ENCODE measurements around the gene TLCD3B.
A peak's percentile ranks its signal among the peaks of the same experiment; 100 is the strongest.

The TLCD3B gene

GRCh38 chr16:29993191-29993902 lies 37.7 kb downstream of the TLCD3B start:
- CTCF ChIA-PET = interaction anchor here (0.7 to 2.6 kb wide), 4 partner anchors 18 to 50 kb away, joined by 3 to 7 read pairs (median 4); no protein-coding TSS in a partner anchor
- POLR2A ChIA-PET = interaction anchor here (0.9 to 5.9 kb wide), 11 partner anchors 9 to 132 kb away, joined by 3 to 74 read pairs (median 4); partner anchors contain the start of genes KCTD13, SEZ6L2, TAOK2 and TMEM219
- TF ChIP-seq ELF4 (IDR thresholded peaks at IDR 0.05) (peak; percentile 5; the same call in 1 of the 2 replicates), L3MBTL2 (conservative IDR thresholded peaks at IDR 0.05) (no peak)
- no peak for DNase-seq (ENCODE audit: extremely low spot score)

GRCh38 chr16:29992344-29992967 lies 38.6 kb downstream of the TLCD3B start:
- TF ChIP-seq SUZ12 (IDR thresholded peaks at IDR 0.05) (no peak), BHLHE40 (IDR thresholded peaks at IDR 0.05; ENCODE audit: borderline replicate concordance) (no peak), FOXA1 (IDR thresholded peaks at IDR 0.05) (no peak), ELF4 (IDR thresholded peaks at IDR 0.05) (no peak), FOXM1 (IDR thresholded peaks at IDR 0.05; ENCODE audit: borderline replicate concordance) (no peak), ZNF384 (IDR thresholded peaks at IDR 0.05) (no peak), LEF1 (IDR thresholded peaks at IDR 0.05; ENCODE audit: borderline replicate concordance) (no peak), PKNOX1 (IDR thresholded peaks at IDR 0.05) (no peak), NFRKB (IDR thresholded peaks at IDR 0.05) (no peak), FOXK2 (IDR thresholded peaks at IDR 0.05) (no peak), SP1 (IDR thresholded peaks at IDR 0.05) (no peak), CTBP1 (IDR thresholded peaks at IDR 0.05; ENCODE audit: borderline replicate concordance) (no peak), HDGF (IDR thresholded peaks at IDR 0.05; ENCODE audit: borderline replicate concordance) (no peak), ARNT (IDR thresholded peaks at IDR 0.05) (no peak), L3MBTL2 (conservative IDR thresholded peaks at IDR 0.05) (no peak), TARDBP (IDR thresholded peaks at IDR 0.05) (no peak)
- POLR2A ChIA-PET = interaction anchor here (1.1 to 5.9 kb wide), 6 partner anchors 10 to 131 kb away, joined by 3 to 74 read pairs (median 26); partner anchors contain the start of genes KCTD13, TAOK2 and TMEM219
- no peak for DNase-seq (ENCODE audit: extremely low spot score)
- CTCF ChIA-PET = interaction anchor here (2.4 to 2.6 kb wide), 2 partner anchors 17 to 49 kb away, joined by 5 to 7 read pairs; no protein-coding TSS in a partner anchor

- TF ChIP-seq CTBP1 (IDR thresholded peaks at IDR 0.05; ENCODE audit: borderline replicate concordance) = no peak
- no peak for TF ChIP-seq SP1 (IDR thresholded peaks at IDR 0.05)
- no peak for TF ChIP-seq ZNF384 (IDR thresholded peaks at IDR 0.05)
- TF ChIP-seq LEF1 (IDR thresholded peaks at IDR 0.05; ENCODE audit: borderline replicate concordance) = no peak
- TF ChIP-seq FOXK2 (IDR thresholded peaks at IDR 0.05) = no peak
- no peak for TF ChIP-seq ELF4 (IDR thresholded peaks at IDR 0.05)
- TF ChIP-seq HDGF (IDR thresholded peaks at IDR 0.05; ENCODE audit: borderline replicate concordance) = no peak
- TF ChIP-seq TARDBP (IDR thresholded peaks at IDR 0.05) = no peak
- TF ChIP-seq FOXM1 (IDR thresholded peaks at IDR 0.05; ENCODE audit: borderline replicate concordance) = no peak
- no peak for TF ChIP-seq PKNOX1 (IDR thresholded peaks at IDR 0.05)
- TF ChIP-seq L3MBTL2 (conservative IDR thresholded peaks at IDR 0.05) = no peak
- TF ChIP-seq FOXA1 (IDR thresholded peaks at IDR 0.05) = no peak
- TF ChIP-seq NFRKB (IDR thresholded peaks at IDR 0.05) = no peak
- TF ChIP-seq BHLHE40 (IDR thresholded peaks at IDR 0.05; ENCODE audit: borderline replicate concordance) = no peak
- no peak for TF ChIP-seq SUZ12 (IDR thresholded peaks at IDR 0.05)
- TF ChIP-seq ARNT (IDR thresholded peaks at IDR 0.05) = no peak
- CTCF ChIA-PET = interaction anchor here (2.4 kb wide), 1 partner anchor 16 kb away, joined by 5 read pairs; no protein-coding TSS in a partner anchor
- POLR2A ChIA-PET = interaction anchor here (0.6 to 5.9 kb wide), 3 partner anchors 9 to 92 kb away, joined by 3 to 74 read pairs (median 70); partner anchors contain the start of genes SEZ6L2 and TAOK2
- DNase-seq (ENCODE audit: extremely low spot score) = no peak
Measured at GRCh38 chr16:29991571-29991904, 39.5 kb downstream of the TLCD3B start.

- no peak for DNase-seq (ENCODE audit: extremely low spot score)
- ChIA-PET POLR2A (interaction anchor here (0.6 to 5.9 kb wide), 3 partner anchors 9 to 92 kb away, joined by 3 to 74 read pairs (median 70); partner anchors contain the start of genes SEZ6L2 and TAOK2), CTCF (interaction anchor here (2.4 kb wide), 1 partner anchor 16 kb away, joined by 5 read pairs; no protein-coding TSS in a partner anchor)
- no peak for TF ChIP-seq FOXK2 (IDR thresholded peaks at IDR 0.05)
- no peak for TF ChIP-seq SP1 (IDR thresholded peaks at IDR 0.05)
- no peak for TF ChIP-seq TARDBP (IDR thresholded peaks at IDR 0.05)
Measured at GRCh38 chr16:29990883-29991570, 40.0 kb downstream of the TLCD3B start.

- ChIA-PET CTCF (interaction anchor here (0.7 kb wide), 1 partner anchor 142 kb away, joined by 3 read pairs; no protein-coding TSS in a partner anchor), POLR2A (interaction anchor here (0.7 to 7.6 kb wide), 4 partner anchors 11 to 49 kb away, joined by 3 to 72 read pairs (median 38); partner anchors contain the start of gene TAOK2)
- TF ChIP-seq SUZ12 (IDR thresholded peaks at IDR 0.05) = no peak
- TF ChIP-seq L3MBTL2 (conservative IDR thresholded peaks at IDR 0.05) = no peak
- no peak for TF ChIP-seq ARNT (IDR thresholded peaks at IDR 0.05)
- no peak for TF ChIP-seq ZNF384 (IDR thresholded peaks at IDR 0.05)
- TF ChIP-seq CTBP1 (IDR thresholded peaks at IDR 0.05; ENCODE audit: borderline replicate concordance) = no peak
- no peak for TF ChIP-seq ELF4 (IDR thresholded peaks at IDR 0.05)
- no peak for TF ChIP-seq HDGF (IDR thresholded peaks at IDR 0.05; ENCODE audit: borderline replicate concordance)
- TF ChIP-seq NFRKB (IDR thresholded peaks at IDR 0.05) = no peak
- TF ChIP-seq TARDBP (IDR thresholded peaks at IDR 0.05) = no peak
- no peak for TF ChIP-seq SP1 (IDR thresholded peaks at IDR 0.05)
- TF ChIP-seq FOXM1 (IDR thresholded peaks at IDR 0.05; ENCODE audit: borderline replicate concordance) = no peak
- no peak for TF ChIP-seq PKNOX1 (IDR thresholded peaks at IDR 0.05)
- no peak for TF ChIP-seq LEF1 (IDR thresholded peaks at IDR 0.05; ENCODE audit: borderline replicate concordance)
- DNase-seq (ENCODE audit: extremely low spot score) = no peak
Measured at GRCh38 chr16:29990034-29990433, 41.0 kb downstream of the TLCD3B start.

All from HEK293T (cell line).